Upper lobe of left lung (tissue), 4 donors: ENCODE measurements around the gene FYB2.

ENCODE experiments used
- CTCF ChIP-seq, 6 experiments: fragments of 450-650 bp in 4 of 6; fragments of 200-600 bp in 2 of 6; sonication (generic) in 2 of 6; IDR thresholded peaks; one replicate each; pipeline ENCODE4 v1.5.1; 2016 to 2019; ENCODE audit warnings: antibody characterized with exemption in 6 of 6
- EP300 ChIP-seq, 4 donors: sonication (generic); formaldehyde crosslinking; IDR thresholded peaks; one replicate each; pipeline ENCODE4 v1.5.1; 2017; ENCODE audit warnings: antibody characterized with exemption in 4 of 4, control low read depth in 2 of 4
- POLR2AphosphoS5 ChIP-seq, 2 donors: sonication (generic); formaldehyde crosslinking; IDR thresholded peaks; one replicate each; pipeline ENCODE4 v1.5.1; 2017; ENCODE audit warnings: antibody characterized with exemption in 2 of 2

DNA sequence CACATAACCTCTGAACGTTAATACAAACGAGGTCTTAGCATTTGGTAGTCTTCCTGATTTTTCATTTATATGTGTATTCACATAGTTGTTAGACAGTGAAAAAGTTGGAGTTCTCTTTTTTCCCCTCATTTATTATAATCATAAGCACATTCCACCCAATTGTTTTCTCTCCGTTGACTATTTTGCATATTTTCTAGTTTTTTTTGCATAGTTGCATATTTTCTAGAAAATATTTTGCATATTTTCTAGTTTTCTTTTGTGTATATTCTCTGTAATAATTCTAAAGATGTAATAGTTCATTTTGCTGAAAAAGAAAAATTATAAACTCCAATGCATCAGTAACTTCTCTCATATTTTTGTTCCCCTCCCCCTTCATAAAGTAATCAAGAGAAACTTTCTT lies 47.5 kb downstream of the FYB2 start:
- TF ChIP-seq POLR2AphosphoS5 (IDR thresholded peaks at IDR 0.05), result no peak
- TF ChIP-seq CTCF (IDR thresholded peaks at IDR 0.05), result no peak
- no peak for TF ChIP-seq EP300 (IDR thresholded peaks at IDR 0.05)
